ENCODE data around the gene UBALD2.
"Not testable (repeated sequence)": the region's sequence is repeated elsewhere in the genome, so short reads cannot be mapped to it uniquely, and the experiment has no call there.

- not testable (repeated sequence) for TF ChIP-seq CTCF, POLR2A (IDR thresholded peaks at IDR 0.05)
Measured at GRCh38 chr17:76226749-76227148, 38.4 kb upstream of the UBALD2 start.
